Stimulated activated naive CD8-positive, alpha-beta T cell treated with anti-CD3 and anti-CD28 coated beads, Interleukin-15, Interleukin-2, amounts not matched to agents 100 U/mL and 50 U/mL, for 24 hours (primary cell): ENCODE data around the gene PDE3B.
"Not testable (repeated sequence)": the region's sequence is repeated elsewhere in the genome, so short reads cannot be mapped to it uniquely, and the experiment has no call there.

Experiments used
- ATAC-seq: fragments of 150-1000 bp; cut with Tn5 transposase; one replicate; pipeline ENCODE4 v1.10.0; 2021
- DNase-seq: peaks from one replicate; pipeline ENCODE4 v3.0.0; 2021

The PDE3B gene

GRCh38 chr11:14746857-14747395 is 103.3 kb downstream of the PDE3B start:
- DNase-seq, result no peak
- ATAC-seq, result peak; percentile 52

GRCh38 chr11:14748090-14748489 is 104.5 kb downstream of the PDE3B start:
- DNase-seq, result no peak
- no peak for ATAC-seq

- ATAC-seq, result no peak
- DNase-seq, result no peak
Observed at GRCh38 chr11:14750911-14751310, 107.3 kb downstream of the PDE3B start.

GRCh38 chr11:14751975-14752407 is 108.4 kb downstream of the PDE3B start:
- peak; percentile 65 for ATAC-seq
- no peak for DNase-seq

DNA sequence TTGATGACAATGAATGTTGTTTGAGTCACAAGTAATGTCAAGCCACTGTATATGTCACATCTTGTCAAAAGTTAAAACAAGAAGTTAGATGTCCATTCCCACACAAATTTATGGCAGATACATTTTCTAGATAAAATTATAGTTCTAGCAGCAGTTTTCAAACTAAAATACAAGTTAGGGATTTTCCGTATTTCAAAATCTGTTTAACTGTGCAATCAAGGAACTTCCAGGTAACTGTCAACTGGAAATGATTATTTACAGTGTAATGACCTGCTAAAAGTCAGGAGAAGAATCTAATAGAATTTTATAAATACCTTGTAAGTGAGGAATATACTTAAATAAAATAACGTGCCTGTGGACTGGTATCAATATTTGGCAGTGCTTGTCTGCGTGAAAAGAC is 111.5 kb downstream of the PDE3B start:
- no peak for ATAC-seq
- no peak for DNase-seq

- DNase-seq, result no peak
- no peak for ATAC-seq
Observed at GRCh38 chr11:14756349-14756748, 112.7 kb downstream of the PDE3B start.

- peak; percentile 20 for DNase-seq
- ATAC-seq, result not testable (repeated sequence)
Observed at GRCh38 chr11:14759300-14760012, 115.9 kb downstream of the PDE3B start.

DNA sequence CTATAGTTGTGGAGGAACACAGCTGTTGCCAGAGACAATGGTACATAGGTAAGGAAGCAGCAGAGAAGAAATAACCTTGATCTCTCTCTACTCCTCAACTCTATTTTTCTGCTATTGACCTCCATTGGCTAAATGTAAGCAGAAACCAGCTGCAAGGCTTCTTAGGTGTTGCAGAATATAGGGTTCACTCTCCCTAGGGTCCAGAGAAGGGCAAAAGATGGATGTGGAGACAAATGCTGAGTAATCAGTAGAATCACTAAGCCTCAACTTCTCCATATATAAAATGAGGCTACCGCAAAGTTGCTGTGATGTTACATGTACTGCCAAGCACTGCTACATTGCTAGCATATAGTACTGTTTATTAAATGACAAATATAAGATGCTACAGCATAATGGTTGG is 120.6 kb downstream of the PDE3B start:
- DNase-seq (no peak), ATAC-seq (no peak)

DNA sequence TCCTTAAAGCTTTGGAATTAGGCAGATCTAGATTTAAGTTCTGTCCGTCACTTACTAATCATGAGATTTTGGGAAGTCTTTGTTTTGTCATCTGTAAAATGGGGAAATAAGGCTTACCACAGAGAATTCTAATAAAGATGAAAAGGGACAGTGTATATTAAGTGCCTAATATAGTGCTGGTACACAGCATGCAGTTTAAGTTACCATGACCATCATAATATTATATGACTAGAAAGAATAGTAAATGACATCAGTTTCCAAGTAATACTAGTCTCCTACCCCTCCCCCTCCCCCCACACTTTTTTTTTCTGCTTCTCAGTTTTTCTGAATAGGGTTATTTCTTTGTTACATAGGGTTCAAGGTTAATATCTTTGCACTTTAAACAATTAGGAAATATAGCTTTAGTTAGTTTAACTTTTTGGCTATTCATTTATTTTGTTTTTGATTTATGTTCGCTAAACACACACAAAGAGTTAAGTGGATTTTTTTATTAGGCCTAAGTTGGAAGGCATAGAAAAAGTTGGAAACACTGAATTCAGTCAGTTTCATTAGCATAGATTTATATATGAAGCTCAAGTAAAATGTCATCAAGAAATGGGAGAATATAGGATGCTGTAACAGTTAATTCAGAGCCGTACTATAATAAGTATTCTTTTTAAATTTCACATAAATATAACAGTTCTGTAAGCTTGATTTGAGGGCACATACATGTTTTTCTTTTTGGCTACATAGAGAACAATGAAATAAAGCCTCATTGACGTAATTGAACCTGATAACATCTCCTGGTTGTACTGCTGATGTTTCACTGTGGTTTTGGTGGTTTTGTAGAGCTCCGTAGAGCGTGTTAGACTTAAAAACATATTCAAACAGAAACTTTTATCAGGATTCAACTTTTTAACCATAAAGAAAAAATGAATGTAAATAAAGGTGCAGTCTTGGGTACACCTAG is 121.2 kb downstream of the PDE3B start:
- peak; percentile 84 for ATAC-seq
- DNase-seq, result no peak

- DNase-seq, result no peak
- ATAC-seq, result no peak
Observed at GRCh38 chr11:14766585-14766984, 123.0 kb downstream of the PDE3B start.

- DNase-seq, result no peak
- ATAC-seq, result peak; percentile 68
Observed at GRCh38 chr11:14768526-14769188, 125.1 kb downstream of the PDE3B start.

GRCh38 chr11:14773755-14774154 is 130.2 kb downstream of the PDE3B start:
- no peak for DNase-seq
- ATAC-seq, result no peak

DNA sequence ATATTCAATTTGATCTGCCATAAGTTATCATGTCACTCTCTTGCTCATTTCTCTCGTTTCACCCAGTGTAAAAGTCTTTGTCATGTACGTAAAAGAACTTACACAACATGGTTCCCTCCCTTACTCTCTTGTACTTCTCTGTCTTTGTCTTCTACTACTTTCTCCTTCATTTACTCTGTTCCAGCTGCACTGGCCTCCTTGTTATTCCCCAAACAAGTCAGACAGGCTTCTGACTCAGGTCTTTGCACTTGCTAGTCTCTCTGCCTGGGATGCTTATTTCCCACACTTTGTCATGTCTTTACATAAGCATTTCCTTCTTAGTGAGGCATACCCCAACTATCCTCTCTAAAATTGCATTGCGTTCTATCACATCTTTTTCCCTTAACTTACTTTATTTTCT is 131.1 kb downstream of the PDE3B start:
- DNase-seq (no peak), ATAC-seq (no peak)

GRCh38 chr11:14775897-14776296 is 132.3 kb downstream of the PDE3B start:
- DNase-seq, result no peak
- ATAC-seq, result no peak

DNA sequence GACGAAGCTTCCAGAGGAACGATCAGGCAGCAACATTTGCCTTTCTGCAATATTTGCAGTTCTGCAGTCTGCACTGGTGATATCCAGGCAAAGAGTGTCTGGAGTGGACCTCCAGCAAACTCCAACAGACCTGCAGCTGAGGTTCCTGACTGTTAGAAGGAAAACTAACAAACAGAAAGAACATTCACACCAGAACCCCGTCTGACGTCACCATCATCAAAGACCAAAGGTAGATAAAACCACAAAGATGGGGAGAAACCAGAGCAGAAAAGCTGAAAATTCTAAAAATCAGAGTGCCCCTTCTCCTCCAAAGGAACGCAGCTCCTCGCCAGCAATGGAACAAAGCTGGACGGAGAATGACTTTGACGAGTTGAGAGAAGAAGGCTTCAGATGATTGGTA is 134.9 kb downstream of the PDE3B start:
- DNase-seq, result not testable (repeated sequence)

DNA sequence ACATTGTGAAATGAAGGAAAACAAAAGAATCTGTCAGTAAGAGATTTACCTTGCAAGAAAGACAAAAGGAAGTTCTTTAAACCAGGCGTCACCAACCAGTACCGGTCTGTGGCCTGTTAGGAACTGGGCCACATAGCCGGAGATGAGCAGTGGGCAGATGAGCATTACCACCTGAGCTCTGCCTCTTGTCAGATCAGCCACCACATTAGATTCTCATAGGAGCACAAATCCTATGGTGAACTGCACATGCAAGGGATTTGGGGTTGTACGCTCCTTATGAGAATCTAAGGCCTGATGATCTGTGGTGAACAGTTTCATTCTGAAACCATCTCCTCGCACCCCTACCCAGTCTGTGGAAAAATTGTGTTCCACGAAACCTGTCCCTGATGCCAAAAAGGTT is 140.2 kb downstream of the PDE3B start:
- ATAC-seq (peak; percentile 36), DNase-seq (no peak)

More for the DNA sequence above, 134.9 kb downstream of the PDE3B start:
- ATAC-seq, result not testable (repeated sequence)

DNA sequence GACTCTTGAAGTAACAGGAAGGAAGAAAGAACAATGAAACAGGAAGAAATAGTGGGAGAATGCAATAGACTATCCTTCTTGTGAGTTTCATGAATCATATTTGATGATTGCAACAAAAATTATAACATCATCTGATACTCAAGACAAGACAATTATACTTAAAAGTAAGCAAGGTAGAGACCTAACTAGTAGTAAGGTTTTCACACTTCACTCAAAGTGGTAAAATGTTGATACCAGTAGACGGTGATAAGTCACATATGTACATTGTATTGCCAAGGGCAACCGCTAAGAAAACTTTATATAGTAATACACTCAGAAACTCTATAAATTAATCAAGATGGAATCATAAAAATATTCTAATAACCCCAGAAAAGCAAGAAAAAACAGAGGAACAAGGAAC is 140.6 kb downstream of the PDE3B start:
- ATAC-seq, result peak; percentile 43

GRCh38 chr11:14789879-14790484 is 146.4 kb downstream of the PDE3B start:
- no peak for ATAC-seq
- DNase-seq, result no peak

More for the DNA sequence above, 140.6 kb downstream of the PDE3B start:
- DNase-seq, result no peak

DNA sequence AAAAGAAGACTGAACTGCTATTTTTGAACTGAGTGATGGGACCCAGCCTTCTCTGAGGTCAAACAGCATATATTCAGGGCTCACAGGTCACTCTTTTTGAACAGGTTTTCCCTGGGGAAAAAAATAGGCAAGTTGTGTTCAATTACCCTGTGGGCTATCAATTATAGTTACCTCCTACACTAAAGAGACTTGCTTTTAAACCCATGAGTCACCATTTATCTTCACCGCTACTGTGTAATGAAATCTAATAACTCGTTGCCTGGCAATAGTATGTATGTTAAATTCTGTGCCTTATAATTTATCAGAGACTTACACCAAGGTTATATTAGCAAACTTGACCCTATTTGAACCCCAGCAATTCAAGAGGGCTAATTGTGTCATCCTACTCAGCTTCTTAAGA is 149.9 kb downstream of the PDE3B start:
- DNase-seq, result no peak

DNA sequence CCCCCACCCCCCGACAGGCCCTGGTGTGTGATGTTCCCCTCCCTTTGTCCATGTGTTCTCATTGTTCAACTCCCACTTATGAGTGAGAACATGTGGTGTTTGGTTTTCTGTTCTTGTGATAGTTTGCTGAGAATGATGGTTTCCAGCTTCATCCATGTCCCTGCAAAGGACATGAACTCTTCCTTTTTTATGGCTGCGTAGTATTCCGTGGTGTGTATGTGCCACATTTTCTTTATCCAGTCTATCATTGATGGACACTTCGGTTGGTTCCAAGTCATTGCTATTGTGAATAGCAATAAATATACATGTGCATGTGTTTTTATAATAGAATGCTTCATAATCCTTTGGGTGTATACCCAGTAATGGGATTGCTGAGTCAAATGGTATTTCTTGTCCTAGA is 152.4 kb downstream of the PDE3B start:
- DNase-seq, ATAC-seq: not testable (repeated sequence)

More for the DNA sequence above, 149.9 kb downstream of the PDE3B start:
- ATAC-seq, result no peak

DNA sequence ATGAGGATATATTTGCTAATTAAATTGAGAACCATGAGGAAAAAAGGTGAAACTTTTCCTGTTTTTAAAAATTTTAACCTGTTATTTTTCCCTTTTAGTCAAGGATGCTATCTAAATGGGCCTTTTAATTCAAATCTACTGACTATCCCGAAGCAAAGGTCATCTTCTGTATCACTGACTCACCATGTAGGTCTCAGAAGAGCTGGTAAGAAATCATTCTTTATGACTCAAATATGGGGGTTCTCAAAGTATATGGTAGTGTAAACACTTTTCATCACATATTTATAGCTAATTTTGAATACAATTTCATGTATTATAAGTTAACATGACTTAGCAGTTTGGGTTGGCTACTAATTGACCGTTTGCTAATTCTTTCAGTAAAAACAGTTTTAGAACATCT is 160.2 kb downstream of the PDE3B start:
- DNase-seq, result no peak
- peak; percentile 75 for ATAC-seq

GRCh38 chr11:14809466-14809865 is 165.9 kb downstream of the PDE3B start:
- DNase-seq, result no peak
- ATAC-seq, result peak; percentile 59
